Glutamatergic neuron (in vitro differentiated cells): Measurements from ENCODE around the gene KRT5. TPM values are rescaled to one million over a fixed set of nuclear protein-coding genes. Genes with fewer than 3 reads are reported as not detected.
"Not testable (repeated sequence)": the region's sequence is repeated elsewhere in the genome, so short reads cannot be mapped to it uniquely, and the experiment has no call there.

Experiments
- DNase-seq: peaks from one replicate; pipeline ENCODE4 v3.0.0; 2022
- H3K27ac Mint-ChIP-seq: one replicate; pipeline ENCODE4 v1.8.0; 2020; ENCODE audit warnings: mild to moderate bottlenecking, mixed read lengths, inconsistent platforms; ENCODE audit not compliant: unreplicated experiment
- H3K27me3 Mint-ChIP-seq: one replicate; pipeline ENCODE4 v1.8.0; 2020; ENCODE audit warnings: mild to moderate bottlenecking, moderate library complexity, mixed read lengths, inconsistent platforms; ENCODE audit not compliant: unreplicated experiment
- H3K36me3 Mint-ChIP-seq: one replicate; pipeline ENCODE4 v1.8.0; 2020; ENCODE audit warnings: mild to moderate bottlenecking, mixed read lengths, inconsistent platforms; ENCODE audit not compliant: unreplicated experiment
- H3K4me1 Mint-ChIP-seq: one replicate; pipeline ENCODE4 v1.8.0; 2020; ENCODE audit warnings: mild to moderate bottlenecking, low read depth, mixed read lengths, inconsistent platforms; ENCODE audit not compliant: unreplicated experiment
- H3K4me3 Mint-ChIP-seq: one replicate; pipeline ENCODE4 v1.8.0; 2020; ENCODE audit warnings: mild to moderate bottlenecking, mixed read lengths, inconsistent platforms; ENCODE audit not compliant: unreplicated experiment
- H3K9me3 Mint-ChIP-seq: one replicate; pipeline ENCODE4 v1.8.0; 2020; ENCODE audit warnings: mild to moderate bottlenecking, moderate library complexity, mixed read lengths, inconsistent platforms; ENCODE audit not compliant: unreplicated experiment
- CTCF ChIP-seq: fragments of 200-600 bp; sonication (generic); IDR thresholded peaks from one replicate; pipeline ENCODE4 v1.5.0; 2021; ENCODE audit not compliant: partially characterized antibody, unreplicated experiment
- total RNA-seq: library from RNA; stranded (reverse); fragmentation: NEBNext Ultra II Directional; extraction: Animal tissue kit (Norgen Biotek cat#: 25700); gene quantifications from one replicate; pipeline ENCODE4 v1.2.1, GENCODE V29; 2021; ENCODE audit not compliant: unreplicated experiment

KRT5 gene
- total RNA-seq, 1 donor from 2014 or later = not detected

GRCh38 chr12:52513736-52514135 lies 6.5 kb downstream of the KRT5 start:
- Mint-ChIP-seq H3K27me3 (peaks cover 2% of the 10 kb centered on the region), H3K27ac (no peak overlapping the region), H3K4me3 (no peak overlapping the region), H3K4me1 (no peaks in the 10 kb centered on the region), H3K36me3 (peaks cover 4% of the 10 kb centered on the region), H3K9me3 (no peaks in the 10 kb centered on the region)
- TF ChIP-seq CTCF = no peak
- DNase-seq = no peak

GRCh38 chr12:52508211-52508610 lies 12.0 kb downstream of the KRT5 start:
- Mint-ChIP-seq H3K27ac (no peak overlapping the region), H3K9me3 (no peaks in the 10 kb centered on the region), H3K27me3 (no peaks in the 10 kb centered on the region), H3K36me3 (no peaks in the 10 kb centered on the region), H3K4me3 (no peak overlapping the region), H3K4me1 (no peaks in the 10 kb centered on the region)
- DNase-seq = no peak
- no peak for TF ChIP-seq CTCF

- DNase-seq = no peak
- Mint-ChIP-seq H3K9me3 (no peaks in the 10 kb centered on the region), H3K27ac (no peak overlapping the region), H3K4me1 (no peaks in the 10 kb centered on the region), H3K27me3 (no peaks in the 10 kb centered on the region), H3K36me3 (no peaks in the 10 kb centered on the region), H3K4me3 (no peak overlapping the region)
- peak; percentile 69 for TF ChIP-seq CTCF
Observed at GRCh38 chr12:52506858-52507715, 13.1 kb downstream of the KRT5 start.

- no peak for TF ChIP-seq CTCF
- peaks cover 4% of the 10 kb centered on the region for H3K27me3 Mint-ChIP-seq
- no peak overlapping the region for H3K4me3 Mint-ChIP-seq
- H3K9me3 Mint-ChIP-seq = no peaks in the 10 kb centered on the region
- no peak for DNase-seq
- no peak overlapping the region for H3K27ac Mint-ChIP-seq
- peaks cover 4% of the 10 kb centered on the region for H3K4me1 Mint-ChIP-seq
- H3K36me3 Mint-ChIP-seq = no peaks in the 10 kb centered on the region
Observed at GRCh38 chr12:52502877-52503276, 17.3 kb downstream of the KRT5 start.

- Mint-ChIP-seq H3K36me3 (no peaks in the 10 kb centered on the region), H3K4me3 (no peak overlapping the region), H3K9me3 (no peaks in the 10 kb centered on the region), H3K27ac (no peak overlapping the region), H3K27me3 (peaks cover 5% of the 10 kb centered on the region), H3K4me1 (peaks cover 4% of the 10 kb centered on the region)
- TF ChIP-seq CTCF = no peak
- no peak for DNase-seq
Observed at GRCh38 chr12:52501490-52501889, 18.7 kb downstream of the KRT5 start.

- not testable (repeated sequence) for H3K27me3 Mint-ChIP-seq, DNase-seq, H3K36me3 Mint-ChIP-seq, H3K9me3 Mint-ChIP-seq, H3K4me3 Mint-ChIP-seq, H3K27ac Mint-ChIP-seq
- H3K4me1 Mint-ChIP-seq = peaks cover 10% of the 10 kb centered on the region
Observed at GRCh38 chr12:52500574-52500973, 19.6 kb downstream of the KRT5 start.
